OCI-M1 (cell line): ENCODE measurements around the gene S1PR1.
A peak's percentile ranks its signal among the peaks of the same experiment; 100 is the strongest.
"Not testable (repeated sequence)": the region's sequence is repeated elsewhere in the genome, so short reads cannot be mapped to it uniquely, and the experiment has no call there.

Experiments
- DNase-seq: peaks from one replicate; lab custom pipeline; 2025; lab: John Stamatoyannopoulos, UW

S1PR1 gene

GRCh38 chr1:101236516-101237228, at the start of gene S1PR1:
Gene S1PR1, plus strand, starts transcription at chr1:101237019. Its CDS starts 1,966 bp downstream, at chr1:101238985.
- DNase-seq, result no peak

GRCh38 chr1:101187297-101187696, 49.5 kb upstream of the S1PR1 start:
- peak; percentile 18 for DNase-seq

GRCh38 chr1:101188331-101188730, 48.5 kb upstream of the S1PR1 start:
- no peak for DNase-seq

GRCh38 chr1:101188968-101189367, 47.9 kb upstream of the S1PR1 start:
- DNase-seq, result not testable (repeated sequence)

- DNase-seq, result no peak
Measured at GRCh38 chr1:101190441-101190840, 46.4 kb upstream of the S1PR1 start.

- peak; percentile 54 for DNase-seq
Measured at GRCh38 chr1:101191049-101191448, 45.8 kb upstream of the S1PR1 start.

GRCh38 chr1:101193733-101194169, 43.1 kb upstream of the S1PR1 start:
- peak; percentile 29 for DNase-seq

- no peak for DNase-seq
Measured at GRCh38 chr1:101194746-101195145, 42.1 kb upstream of the S1PR1 start.

GRCh38 chr1:101196668-101197067, 40.2 kb upstream of the S1PR1 start:
- DNase-seq, result no peak

- peak; percentile 70 for DNase-seq
Measured at GRCh38 chr1:101198842-101199636, 37.8 kb upstream of the S1PR1 start.

GRCh38 chr1:101199637-101199982, 37.2 kb upstream of the S1PR1 start:
- no peak for DNase-seq

GRCh38 chr1:101200513-101200912, 36.3 kb upstream of the S1PR1 start:
- DNase-seq, result no peak

GRCh38 chr1:101203820-101204540, 32.8 kb upstream of the S1PR1 start:
- DNase-seq, result no peak

- DNase-seq, result no peak
Measured at GRCh38 chr1:101205457-101205856, 31.4 kb upstream of the S1PR1 start.

- DNase-seq, result not testable (repeated sequence)
Measured at GRCh38 chr1:101206139-101206538, 30.7 kb upstream of the S1PR1 start.

GRCh38 chr1:101207271-101207670, 29.5 kb upstream of the S1PR1 start:
- not testable (repeated sequence) for DNase-seq

- no peak for DNase-seq
Measured at GRCh38 chr1:101207891-101208290, 28.9 kb upstream of the S1PR1 start.

- DNase-seq, result no peak
Measured at GRCh38 chr1:101215363-101216011, 21.3 kb upstream of the S1PR1 start.

GRCh38 chr1:101216623-101217022, 20.2 kb upstream of the S1PR1 start:
- DNase-seq, result no peak

- DNase-seq, result no peak
Measured at GRCh38 chr1:101217148-101217547, 19.7 kb upstream of the S1PR1 start.

- DNase-seq, result not testable (repeated sequence)
Measured at GRCh38 chr1:101218968-101219367, 17.9 kb upstream of the S1PR1 start.
